OCI-LY7 (cell line): ENCODE measurements around the gene HECW1. TPM values are rescaled to one million over a fixed set of nuclear protein-coding genes. Genes with fewer than 3 reads are reported as not detected.

Experiments
- BruUV-seq: library from RNA; stranded (reverse); fragments of 400-500 nt; replicated peaks from 2 replicates; lab custom pipeline; 2021; lab: Mats Ljungman, UMichigan
- CTCF ChIA-PET: fragments of 300-600 bp; sonication (Branson Sonifier 250); formaldehyde crosslinking; loops from one replicate; lab custom pipeline; 2022; ENCODE audit warnings: antibody characterized with exemption; ENCODE audit not compliant: unreplicated experiment; lab: Charles Lee
- POLR2A ChIA-PET: fragments of 300-600 bp; sonication (Branson Sonifier 250); formaldehyde crosslinking; loops from one replicate; lab custom pipeline; 2022; ENCODE audit warnings: antibody characterized with exemption; lab: Charles Lee
- DNase-seq: peaks from one replicate; pipeline ENCODE4 v3.0.0-alpha.2; 2015; ENCODE audit warnings: low spot score
- H2AFZ ChIP-seq: fragments of 200-600 bp; sonication (generic), shearing (Covaris generic); 2 replicates; pipeline ENCODE4 v1.6.1; 2014; ENCODE audit warnings: mild to moderate bottlenecking, antibody characterized with exemption, low read length, moderate library complexity
- H3K27ac ChIP-seq: fragments of 200-600 bp; sonication (generic); 2 replicates; pipeline ENCODE4 v1.5.1; 2014; ENCODE audit warnings: mixed run types, low read depth, mild to moderate bottlenecking, moderate library complexity, low read length, inconsistent platforms; ENCODE audit not compliant: poor library complexity, severe bottlenecking
- H3K36me3 ChIP-seq: fragments of 200-600 bp; sonication (generic); 2 replicates; pipeline ENCODE4 v1.6.1; 2014; ENCODE audit warnings: mild to moderate bottlenecking, antibody characterized with exemption, low read length, moderate library complexity, mixed read lengths; ENCODE audit not compliant: insufficient read depth
- H3K4me1 ChIP-seq: fragments of 200-600 bp; sonication (generic); 2 replicates; pipeline ENCODE4 v1.5.1; 2014; ENCODE audit warnings: mild to moderate bottlenecking, low read length; ENCODE audit not compliant: insufficient read depth, poor library complexity, severe bottlenecking
- H3K4me2 ChIP-seq: fragments of 200-600 bp; sonication (generic); 2 replicates; pipeline ENCODE4 v1.6.1; 2014; ENCODE audit warnings: mild to moderate bottlenecking, low read length
- H3K4me3 ChIP-seq: fragments of 200-600 bp; sonication (generic); 2 replicates; pipeline ENCODE4 v1.5.1; 2014; ENCODE audit warnings: mild to moderate bottlenecking, low read depth, low read length; ENCODE audit not compliant: poor library complexity, severe bottlenecking
- H3K79me2 ChIP-seq: fragments of 200-600 bp; sonication (generic); 2 replicates; pipeline ENCODE4 v1.6.1; 2016; ENCODE audit warnings: low read depth, mild to moderate bottlenecking, low read length, moderate library complexity, mixed read lengths; ENCODE audit not compliant: insufficient read depth
- H3K9me2 ChIP-seq: fragments of 200-600 bp; sonication (generic); 2 replicates; pipeline ENCODE4 v1.6.1; 2016; ENCODE audit warnings: mild to moderate bottlenecking, low read length, mixed read lengths; ENCODE audit not compliant: insufficient read depth
- H3K9me3 ChIP-seq: fragments of 200-600 bp; sonication (generic); 2 replicates; pipeline ENCODE4 v1.6.1; 2014; ENCODE audit warnings: mild to moderate bottlenecking, mixed run types, low read length, mixed read lengths
- H4K20me1 ChIP-seq: fragments of 200-600 bp; sonication (generic); 2 replicates; pipeline ENCODE4 v1.6.1; 2014; ENCODE audit warnings: mild to moderate bottlenecking, antibody characterized with exemption, low read length, moderate library complexity, mixed read lengths; ENCODE audit not compliant: insufficient read depth
- EZH2phosphoT487 ChIP-seq: fragments of 200-600 bp; sonication (generic); IDR thresholded peaks from 2 replicates; pipeline ENCODE4 v1.6.1; 2018; ENCODE audit warnings: low read depth, borderline replicate concordance, mild to moderate bottlenecking, mixed run types, antibody characterized with exemption, low read length, moderate library complexity, mixed read lengths
- intact Hi-C: fragments of 100-400 bp; cut with micrococcal nuclease; formaldehyde crosslinking; loops from one replicate; pipeline ENCODE4 v1.10.0; 2022; ENCODE audit not compliant: unreplicated experiment
- total RNA-seq, 2 experiments: library from RNA; depleted of rRNA in 1 of 2; stranded (reverse); fragments of >200 nt in 1 of 2; shearing (Covaris generic) in 1 of 2; gene quantifications; 2 replicates each; pipeline ENCODE4 v1.2.3, GENCODE V29; 2014 to 2022
- TF ChIP-seq, protein P1 (sequence below): fragments of 200-600 bp; sonication (generic); conservative IDR thresholded peaks from 2 replicates; pipeline ENCODE4 v1.5.1; 2014; ENCODE audit warnings: mild to moderate bottlenecking, antibody characterized with exemption, low read length, moderate library complexity, mixed read lengths

The HECW1 gene
- total RNA-seq, 2 experiments from 2014 or later, result 2.0 TPM

DNA sequence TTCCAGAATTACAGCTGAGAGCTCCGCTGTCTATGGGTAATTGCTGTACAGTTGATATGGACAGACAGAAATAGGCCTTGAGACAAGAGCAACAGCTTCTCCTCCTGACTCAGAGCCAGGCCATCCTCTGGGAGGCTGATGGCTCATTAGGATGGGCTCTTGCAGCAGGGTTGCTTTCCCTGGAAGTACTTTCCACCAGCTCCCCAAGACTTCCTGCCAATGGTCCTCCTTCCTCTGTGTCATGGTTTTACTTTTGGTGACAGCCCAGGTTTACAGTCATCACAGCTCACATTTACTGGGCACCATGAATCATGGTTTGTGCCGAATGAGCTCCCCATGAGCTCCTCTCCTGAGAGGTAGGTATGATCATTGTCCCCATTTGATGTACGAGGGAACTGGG, 131.8 kb downstream of the HECW1 start:
- no peaks in the 10 kb centered on the region for H3K9me3 ChIP-seq
- no peaks in the 10 kb centered on the region for H3K9me2 ChIP-seq
- BruUV-seq, result no TSS peak
- H3K4me1 ChIP-seq, result no peaks in the 10 kb centered on the region
- H3K36me3 ChIP-seq, result no peaks in the 10 kb centered on the region
- H3K4me2 ChIP-seq, result no peak overlapping the region
- no peaks in the 10 kb centered on the region for H3K79me2 ChIP-seq
- ChIA-PET CTCF (no interaction called here), POLR2A (interaction anchor here (1.3 kb wide), 1 partner anchor 9 kb away, joined by 3 read pairs; no protein-coding TSS in a partner anchor)
- intact Hi-C loops, result no loop called here
- no peak for DNase-seq
- H3K4me3 ChIP-seq, result no peak overlapping the region
- H4K20me1 ChIP-seq, result no peaks in the 10 kb centered on the region
- no peak for TF ChIP-seq EZH2phosphoT487
- TF ChIP-seq, protein P1, sequence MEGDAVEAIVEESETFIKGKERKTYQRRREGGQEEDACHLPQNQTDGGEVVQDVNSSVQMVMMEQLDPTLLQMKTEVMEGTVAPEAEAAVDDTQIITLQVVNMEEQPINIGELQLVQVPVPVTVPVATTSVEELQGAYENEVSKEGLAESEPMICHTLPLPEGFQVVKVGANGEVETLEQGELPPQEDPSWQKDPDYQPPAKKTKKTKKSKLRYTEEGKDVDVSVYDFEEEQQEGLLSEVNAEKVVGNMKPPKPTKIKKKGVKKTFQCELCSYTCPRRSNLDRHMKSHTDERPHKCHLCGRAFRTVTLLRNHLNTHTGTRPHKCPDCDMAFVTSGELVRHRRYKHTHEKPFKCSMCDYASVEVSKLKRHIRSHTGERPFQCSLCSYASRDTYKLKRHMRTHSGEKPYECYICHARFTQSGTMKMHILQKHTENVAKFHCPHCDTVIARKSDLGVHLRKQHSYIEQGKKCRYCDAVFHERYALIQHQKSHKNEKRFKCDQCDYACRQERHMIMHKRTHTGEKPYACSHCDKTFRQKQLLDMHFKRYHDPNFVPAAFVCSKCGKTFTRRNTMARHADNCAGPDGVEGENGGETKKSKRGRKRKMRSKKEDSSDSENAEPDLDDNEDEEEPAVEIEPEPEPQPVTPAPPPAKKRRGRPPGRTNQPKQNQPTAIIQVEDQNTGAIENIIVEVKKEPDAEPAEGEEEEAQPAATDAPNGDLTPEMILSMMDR, result no peak
- no peak overlapping the region for H3K27ac ChIP-seq
- no peak overlapping the region for H2AFZ ChIP-seq

DNA sequence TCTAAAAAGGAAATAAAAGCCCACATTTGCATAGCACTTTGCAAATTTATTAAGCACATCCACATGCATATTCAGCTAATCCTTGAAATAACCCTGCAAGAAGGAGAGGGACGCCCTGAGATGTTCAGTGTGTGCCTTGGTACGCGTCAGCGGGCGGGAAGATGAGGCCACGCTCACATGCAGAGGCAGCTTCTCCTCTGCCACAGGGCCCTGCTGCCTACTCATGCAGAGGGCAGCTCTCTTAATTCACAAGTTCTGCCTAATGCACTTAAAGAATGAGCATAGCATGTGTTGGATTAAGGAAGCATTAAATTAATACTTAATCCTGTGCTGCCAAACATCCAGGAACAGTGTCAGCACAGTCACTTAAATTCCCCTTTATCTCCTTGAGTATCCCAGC, 132.3 kb downstream of the HECW1 start:
- no peak overlapping the region for H3K27ac ChIP-seq
- no peak for TF ChIP-seq EZH2phosphoT487
- TF ChIP-seq, protein P1, result no peak
- H3K36me3 ChIP-seq, result no peaks in the 10 kb centered on the region
- H3K79me2 ChIP-seq, result no peaks in the 10 kb centered on the region
- POLR2A ChIA-PET, result interaction anchor here (0.6 to 1.3 kb wide), 2 partner anchors 10 to 11 kb away, joined by 3 read pairs; no protein-coding TSS in a partner anchor
- no peaks in the 10 kb centered on the region for H3K9me3 ChIP-seq
- intact Hi-C loops, result no loop called here
- no peak for DNase-seq
- H3K4me2 ChIP-seq, result no peak overlapping the region
- no peak overlapping the region for H2AFZ ChIP-seq
- CTCF ChIA-PET, result no interaction called here
- no TSS peak for BruUV-seq
- H3K4me1 ChIP-seq, result no peaks in the 10 kb centered on the region
- H3K9me2 ChIP-seq, result no peaks in the 10 kb centered on the region
- H3K4me3 ChIP-seq, result no peak overlapping the region
- H4K20me1 ChIP-seq, result no peaks in the 10 kb centered on the region

DNA sequence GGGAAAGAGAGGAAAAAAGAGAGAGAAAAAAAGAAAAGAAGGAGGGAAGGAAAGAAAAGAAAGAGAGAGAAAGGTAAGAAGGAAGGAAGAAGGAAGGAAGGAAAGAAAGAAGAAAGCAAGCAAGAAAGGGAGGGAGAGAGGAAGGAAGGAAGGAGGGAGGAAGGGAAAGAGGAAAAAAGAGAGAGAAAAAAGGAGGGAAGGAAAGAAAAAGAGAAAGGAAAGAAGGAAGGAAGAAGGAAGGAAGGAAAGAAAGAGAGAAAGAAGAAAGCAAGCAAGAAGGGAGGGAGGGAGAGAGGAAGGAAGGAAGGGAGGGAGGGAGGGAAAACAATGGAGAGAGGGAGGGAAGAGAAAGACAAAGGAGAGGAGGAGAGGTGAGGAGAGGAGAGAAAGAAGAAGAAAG, 135.3 kb downstream of the HECW1 start:
- Histone ChIP-seq H4K20me1 (no peaks in the 10 kb centered on the region), H3K4me2 (no peak overlapping the region), H2AFZ (no peak overlapping the region), H3K4me1 (no peaks in the 10 kb centered on the region), H3K27ac (no peak overlapping the region), H3K9me3 (no peaks in the 10 kb centered on the region), H3K36me3 (no peaks in the 10 kb centered on the region), H3K9me2 (no peaks in the 10 kb centered on the region), H3K4me3 (no peak overlapping the region), H3K79me2 (no peaks in the 10 kb centered on the region)
- CTCF ChIA-PET, result no interaction called here
- no TSS peak for BruUV-seq
- DNase-seq, result no peak
- TF ChIP-seq, protein P1, result no peak
- no peak for TF ChIP-seq EZH2phosphoT487
- POLR2A ChIA-PET, result no interaction called here
- intact Hi-C loops, result no loop called here
